GM12872 (cell line): ENCODE results near the gene MRPL23.

ENCODE experiments used
- CTCF ChIP-seq: IDR thresholded peaks from 3 replicates; pipeline ENCODE4 v1.5.1; 2011; ENCODE audit warnings: low read depth, mild to moderate bottlenecking, low read length, moderate library complexity; ENCODE audit not compliant: insufficient read depth

MRPL23 gene

GRCh38 chr11:1932681-1933080 is 14.5 kb upstream of the MRPL23 start:
- no peak for TF ChIP-seq CTCF

DNA sequence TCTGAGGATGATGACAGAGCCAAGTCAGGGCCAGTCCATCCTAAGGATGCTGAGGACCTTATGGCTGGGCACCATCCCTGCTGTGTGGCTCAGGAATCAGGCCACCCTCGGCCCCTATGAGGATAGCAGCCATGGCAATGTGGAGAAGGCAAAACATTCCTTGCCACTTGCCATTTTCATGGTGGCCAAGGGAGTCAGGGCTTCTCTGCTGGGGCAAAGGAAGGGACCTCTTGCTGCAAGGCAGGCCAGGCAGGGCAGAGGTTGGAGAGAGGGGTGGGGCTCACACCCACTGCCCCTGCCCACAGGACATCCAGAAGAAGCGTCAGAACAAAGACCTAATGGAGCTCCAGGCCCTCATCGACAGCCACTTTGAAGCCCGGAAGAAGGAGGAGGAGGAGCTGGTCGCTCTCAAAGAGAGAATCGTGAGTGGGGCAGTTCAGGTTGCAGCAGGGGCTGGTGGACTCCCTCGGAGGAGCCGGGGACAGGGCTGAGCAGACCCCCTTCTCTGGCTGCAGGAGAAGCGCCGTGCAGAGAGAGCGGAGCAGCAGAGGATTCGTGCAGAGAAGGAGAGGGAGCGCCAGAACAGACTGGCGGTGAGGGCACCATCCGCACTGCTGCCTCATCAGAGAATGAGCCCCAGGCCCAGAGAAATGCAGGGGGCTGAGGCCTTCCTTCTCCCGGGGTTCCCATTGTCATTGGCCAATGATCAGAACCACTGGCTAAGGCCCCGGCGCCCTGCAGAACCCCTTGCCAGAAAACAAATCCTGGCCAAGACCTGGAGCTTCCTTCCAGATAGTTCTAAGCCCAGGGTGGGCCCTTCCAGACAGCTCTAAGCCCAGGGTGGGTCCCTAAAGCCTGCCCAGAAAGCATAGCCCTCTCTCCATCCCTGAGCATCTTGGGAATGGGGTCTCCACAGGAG is 13.5 kb upstream of the MRPL23 start:
- TF ChIP-seq CTCF = no peak

GRCh38 chr11:1934335-1935155 is 12.6 kb upstream of the MRPL23 start:
- TF ChIP-seq CTCF = no peak

DNA sequence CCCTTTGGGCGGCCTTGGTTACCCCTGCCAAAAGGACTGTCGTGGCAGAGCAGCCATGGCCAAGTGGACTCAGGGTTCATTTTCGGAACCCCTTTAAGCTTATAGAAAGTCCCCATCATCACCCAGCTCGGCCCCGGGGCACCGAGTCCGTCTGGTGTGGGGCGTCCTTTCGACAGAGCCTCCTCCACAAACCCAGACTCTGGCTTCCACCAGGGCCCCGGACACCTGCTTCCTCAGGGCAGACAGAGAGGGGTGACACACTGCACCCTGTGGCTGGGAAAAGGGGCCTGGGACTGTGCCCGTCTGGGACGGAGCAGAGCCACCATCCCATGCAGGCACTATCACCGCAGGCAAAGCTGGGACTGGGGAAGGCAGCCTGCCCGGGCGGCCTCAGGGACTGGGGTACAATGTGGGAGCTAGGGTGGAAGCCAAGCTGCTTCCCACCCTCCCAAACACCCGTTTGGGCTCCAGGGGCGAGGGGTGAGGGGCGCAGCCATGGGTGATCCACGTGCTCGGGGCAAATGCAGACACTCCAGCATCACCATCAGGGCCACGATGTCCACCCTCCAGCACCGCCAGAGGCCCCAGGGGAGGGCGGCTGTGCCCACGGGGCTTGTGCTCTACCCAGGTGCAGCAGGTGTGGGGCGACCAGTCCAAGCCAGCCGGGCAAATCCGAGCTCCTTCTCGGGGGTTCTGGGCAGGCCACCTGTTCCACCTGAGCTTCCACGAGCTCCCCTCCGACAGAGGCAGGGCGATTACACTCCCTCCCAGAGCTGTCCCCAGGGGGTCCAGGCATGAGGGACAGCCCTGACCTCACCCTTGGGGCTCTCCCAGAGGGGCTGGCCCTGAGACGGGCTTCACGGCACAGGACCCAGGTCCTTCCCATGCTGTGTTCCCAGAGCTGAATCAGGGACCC is 11.7 kb upstream of the MRPL23 start:
- TF ChIP-seq CTCF = no peak

- TF ChIP-seq CTCF = no peak
Measured at GRCh38 chr11:1936072-1936780, 10.9 kb upstream of the MRPL23 start.

- TF ChIP-seq CTCF = no peak
Measured at GRCh38 chr11:1936781-1937615, 10.1 kb upstream of the MRPL23 start.
